ENCODE data around the gene CBX8. TPM values are rescaled to one million over a fixed set of nuclear protein-coding genes. Genes with fewer than 3 reads are reported as not detected.

The CBX8 gene
- 1.5 and 3.5 TPM in 2 replicates for total RNA-seq (2012; rRNA removed)

GRCh38 chr17:79796763-79797491 lies at the start of gene CBX8:
Gene CBX8 (minus strand): TSS chr17:79797077. CDS start chr17:79796998, 79 bp downstream.
- H3K4me3 ChIP-seq (ENCODE audit: low read length) = peak within 1 kb of the TSS; percentile 94
- H3K36me3 ChIP-seq (ENCODE audit: insufficient read depth, low read length) = no peaks in the 10 kb centered on the region
- H3K4me1 ChIP-seq (ENCODE audit: control insufficient read depth, insufficient read depth, low read length) = peaks cover 47% of the 10 kb centered on the region
- peak within 1 kb of the TSS; percentile 81 for H3K4me2 ChIP-seq (ENCODE audit: low read length)
- H3K9me3 ChIP-seq (replicated peaks; ENCODE audit: low read length) = no peaks in the 10 kb centered on the region
- peak within 1 kb of the TSS; percentile 89 for H3K9ac ChIP-seq (ENCODE audit: low read depth, low read length)
- H3K27me3 ChIP-seq (ENCODE audit: control insufficient read depth, insufficient read depth, low read length) = peaks cover 48% of the 10 kb centered on the region

- H3K4me2 ChIP-seq (ENCODE audit: low read length) = no peak overlapping the region
- H3K9me3 ChIP-seq (replicated peaks; ENCODE audit: low read length) = no peaks in the 10 kb centered on the region
- no peak overlapping the region for H3K4me3 ChIP-seq (ENCODE audit: low read length)
- H3K36me3 ChIP-seq (ENCODE audit: insufficient read depth, low read length) = no peaks in the 10 kb centered on the region
- no peak overlapping the region for H3K9ac ChIP-seq (ENCODE audit: low read depth, low read length)
- peaks cover 18% of the 10 kb centered on the region for H3K4me1 ChIP-seq (ENCODE audit: control insufficient read depth, insufficient read depth, low read length)
- peaks cover 56% of the 10 kb centered on the region for H3K27me3 ChIP-seq (ENCODE audit: control insufficient read depth, insufficient read depth, low read length)
Observed at GRCh38 chr17:79845601-79845949, 48.7 kb upstream of the CBX8 start.

GRCh38 chr17:79844869-79845600 lies 48.2 kb upstream of the CBX8 start:
- Histone ChIP-seq H3K9ac (ENCODE audit: low read depth, low read length) (no peak overlapping the region), H3K36me3 (ENCODE audit: insufficient read depth, low read length) (no peaks in the 10 kb centered on the region), H3K4me3 (ENCODE audit: low read length) (no peak overlapping the region), H3K9me3 (replicated peaks; ENCODE audit: low read length) (no peaks in the 10 kb centered on the region), H3K4me1 (ENCODE audit: control insufficient read depth, insufficient read depth, low read length) (peaks cover 17% of the 10 kb centered on the region), H3K4me2 (ENCODE audit: low read length) (peak overlapping the region; percentile 11), H3K27me3 (ENCODE audit: control insufficient read depth, insufficient read depth, low read length) (peaks cover 62% of the 10 kb centered on the region)

GRCh38 chr17:79843816-79844800 lies 47.2 kb upstream of the CBX8 start:
- H3K36me3 ChIP-seq (ENCODE audit: insufficient read depth, low read length) = no peaks in the 10 kb centered on the region
- H3K9ac ChIP-seq (ENCODE audit: low read depth, low read length) = peak overlapping the region; percentile 82
- no peaks in the 10 kb centered on the region for H3K9me3 ChIP-seq (replicated peaks; ENCODE audit: low read length)
- peak overlapping the region; percentile 73 for H3K4me3 ChIP-seq (ENCODE audit: low read length)
- peaks cover 21% of the 10 kb centered on the region for H3K4me1 ChIP-seq (ENCODE audit: control insufficient read depth, insufficient read depth, low read length)
- H3K4me2 ChIP-seq (ENCODE audit: low read length) = peak overlapping the region; percentile 95
- peaks cover 57% of the 10 kb centered on the region for H3K27me3 ChIP-seq (ENCODE audit: control insufficient read depth, insufficient read depth, low read length)

- Histone ChIP-seq H3K4me1 (ENCODE audit: control insufficient read depth, insufficient read depth, low read length) (peaks cover 21% of the 10 kb centered on the region), H3K27me3 (ENCODE audit: control insufficient read depth, insufficient read depth, low read length) (peaks cover 51% of the 10 kb centered on the region), H3K9me3 (replicated peaks; ENCODE audit: low read length) (no peaks in the 10 kb centered on the region), H3K4me2 (ENCODE audit: low read length) (peak overlapping the region; percentile 95), H3K36me3 (ENCODE audit: insufficient read depth, low read length) (no peaks in the 10 kb centered on the region), H3K4me3 (ENCODE audit: low read length) (peak overlapping the region; percentile 73), H3K9ac (ENCODE audit: low read depth, low read length) (peak overlapping the region; percentile 82)
Observed at GRCh38 chr17:79843474-79843815, 46.6 kb upstream of the CBX8 start.

- peaks cover 47% of the 10 kb centered on the region for H3K27me3 ChIP-seq (ENCODE audit: control insufficient read depth, insufficient read depth, low read length)
- peak overlapping the region; percentile 82 for H3K9ac ChIP-seq (ENCODE audit: low read depth, low read length)
- peak overlapping the region; percentile 73 for H3K4me3 ChIP-seq (ENCODE audit: low read length)
- H3K4me2 ChIP-seq (ENCODE audit: low read length) = peak overlapping the region; percentile 95
- no peaks in the 10 kb centered on the region for H3K36me3 ChIP-seq (ENCODE audit: insufficient read depth, low read length)
- no peaks in the 10 kb centered on the region for H3K9me3 ChIP-seq (replicated peaks; ENCODE audit: low read length)
- H3K4me1 ChIP-seq (ENCODE audit: control insufficient read depth, insufficient read depth, low read length) = peaks cover 24% of the 10 kb centered on the region
Observed at GRCh38 chr17:79842656-79843473, 46.0 kb upstream of the CBX8 start.

GRCh38 chr17:79842136-79842655 lies 45.3 kb upstream of the CBX8 start:
- H3K27me3 ChIP-seq (ENCODE audit: control insufficient read depth, insufficient read depth, low read length) = peaks cover 44% of the 10 kb centered on the region
- peaks cover 30% of the 10 kb centered on the region for H3K4me1 ChIP-seq (ENCODE audit: control insufficient read depth, insufficient read depth, low read length)
- H3K36me3 ChIP-seq (ENCODE audit: insufficient read depth, low read length) = no peaks in the 10 kb centered on the region
- H3K9me3 ChIP-seq (replicated peaks; ENCODE audit: low read length) = no peaks in the 10 kb centered on the region
- no peak overlapping the region for H3K9ac ChIP-seq (ENCODE audit: low read depth, low read length)
- peak overlapping the region; percentile 95 for H3K4me2 ChIP-seq (ENCODE audit: low read length)
- no peak overlapping the region for H3K4me3 ChIP-seq (ENCODE audit: low read length)

GRCh38 chr17:79841369-79842135 lies 44.7 kb upstream of the CBX8 start:
- Histone ChIP-seq H3K4me1 (ENCODE audit: control insufficient read depth, insufficient read depth, low read length) (peaks cover 37% of the 10 kb centered on the region), H3K27me3 (ENCODE audit: control insufficient read depth, insufficient read depth, low read length) (peaks cover 44% of the 10 kb centered on the region), H3K4me3 (ENCODE audit: low read length) (no peak overlapping the region), H3K4me2 (ENCODE audit: low read length) (no peak overlapping the region), H3K9ac (ENCODE audit: low read depth, low read length) (no peak overlapping the region), H3K36me3 (ENCODE audit: insufficient read depth, low read length) (no peaks in the 10 kb centered on the region), H3K9me3 (replicated peaks; ENCODE audit: low read length) (no peaks in the 10 kb centered on the region)

GRCh38 chr17:79840989-79841286 lies 44.1 kb upstream of the CBX8 start:
- H3K9ac ChIP-seq (ENCODE audit: low read depth, low read length) = no peak overlapping the region
- peaks cover 40% of the 10 kb centered on the region for H3K4me1 ChIP-seq (ENCODE audit: control insufficient read depth, insufficient read depth, low read length)
- no peak overlapping the region for H3K4me3 ChIP-seq (ENCODE audit: low read length)
- peaks cover 44% of the 10 kb centered on the region for H3K27me3 ChIP-seq (ENCODE audit: control insufficient read depth, insufficient read depth, low read length)
- H3K4me2 ChIP-seq (ENCODE audit: low read length) = peak overlapping the region; percentile 78
- H3K36me3 ChIP-seq (ENCODE audit: insufficient read depth, low read length) = peaks cover 2% of the 10 kb centered on the region
- H3K9me3 ChIP-seq (replicated peaks; ENCODE audit: low read length) = no peaks in the 10 kb centered on the region

- H3K36me3 ChIP-seq (ENCODE audit: insufficient read depth, low read length) = peaks cover 5% of the 10 kb centered on the region
- no peak overlapping the region for H3K9ac ChIP-seq (ENCODE audit: low read depth, low read length)
- H3K27me3 ChIP-seq (ENCODE audit: control insufficient read depth, insufficient read depth, low read length) = peaks cover 42% of the 10 kb centered on the region
- peaks cover 40% of the 10 kb centered on the region for H3K4me1 ChIP-seq (ENCODE audit: control insufficient read depth, insufficient read depth, low read length)
- no peak overlapping the region for H3K4me3 ChIP-seq (ENCODE audit: low read length)
- H3K4me2 ChIP-seq (ENCODE audit: low read length) = peak overlapping the region; percentile 78
- no peaks in the 10 kb centered on the region for H3K9me3 ChIP-seq (replicated peaks; ENCODE audit: low read length)
Observed at GRCh38 chr17:79840269-79840988, 43.6 kb upstream of the CBX8 start.

All from skeletal muscle satellite cell (primary cell).